Stimulated activated effector memory CD8-positive, alpha-beta T cell treated with anti-CD3 and anti-CD28 coated beads, Interleukin-12 subunit alpha, Interleukin-12 subunit beta, amount 100 ng/mL, for 72 hours (primary cell): ENCODE measurements around the gene REXO1.

ENCODE experiments used
- ATAC-seq: fragments of 150-1000 bp; cut with Tn5 transposase; 2 replicates; pipeline ENCODE4 v1.10.0; 2021
- DNase-seq, 2 donors: peaks; one replicate each; pipeline ENCODE4 v3.0.0; 2021 to 2022; ENCODE audit warnings: low spot score in 2 of 2
- H3K27ac Mint-ChIP-seq: one replicate; pipeline ENCODE4 v1.8.0; 2022; ENCODE audit warnings: mild to moderate bottlenecking, mixed read lengths
- H3K36me3 Mint-ChIP-seq: one replicate; pipeline ENCODE4 v1.8.0; 2022; ENCODE audit warnings: mild to moderate bottlenecking, mixed read lengths
- H3K4me1 Mint-ChIP-seq: one replicate; pipeline ENCODE4 v1.8.0; 2022; ENCODE audit warnings: mixed read lengths
- H3K4me3 Mint-ChIP-seq: one replicate; pipeline ENCODE4 v1.8.0; 2022; ENCODE audit warnings: mild to moderate bottlenecking, mixed read lengths
- H3K9me3 Mint-ChIP-seq: one replicate; pipeline ENCODE4 v1.8.0; 2022; ENCODE audit warnings: mixed read lengths

Gene REXO1

GRCh38 chr19:1823539-1824251 lies 24.6 kb downstream of the REXO1 start:
- DNase-seq (no peak), ATAC-seq (no peak)
- H3K27ac Mint-ChIP-seq, result peak overlapping the region; percentile 63
- no peaks in the 10 kb centered on the region for H3K9me3 Mint-ChIP-seq
- no peak overlapping the region for H3K4me3 Mint-ChIP-seq
- peaks cover 7% of the 10 kb centered on the region for H3K4me1 Mint-ChIP-seq
- peaks cover 70% of the 10 kb centered on the region for H3K36me3 Mint-ChIP-seq

DNA sequence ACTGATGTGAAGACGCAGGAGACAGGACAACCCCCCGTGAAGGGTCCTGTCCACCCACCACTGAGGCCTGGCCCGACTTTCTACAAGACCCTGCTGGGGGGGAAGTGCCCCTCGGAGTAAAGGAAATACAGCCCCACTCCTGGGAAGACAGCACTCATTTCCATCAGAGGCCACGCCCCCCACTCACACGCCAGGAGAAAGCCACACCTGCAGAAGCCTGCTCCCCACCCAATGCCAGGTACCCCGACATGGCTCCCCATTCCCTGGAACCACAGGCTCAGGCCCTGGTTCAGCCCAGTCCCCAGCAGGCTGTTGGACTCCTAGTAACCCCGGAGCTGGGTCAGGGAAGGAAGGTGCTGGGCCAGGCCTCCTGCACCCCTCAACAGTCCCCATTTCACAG lies 25.3 kb downstream of the REXO1 start:
- Mint-ChIP-seq H3K9me3 (no peaks in the 10 kb centered on the region), H3K36me3 (peaks cover 75% of the 10 kb centered on the region), H3K27ac (peak overlapping the region; percentile 63), H3K4me3 (no peak overlapping the region), H3K4me1 (peaks cover 7% of the 10 kb centered on the region)
- no peak for DNase-seq
- no peak for ATAC-seq

GRCh38 chr19:1822210-1822609 lies 26.1 kb downstream of the REXO1 start:
- peaks cover 83% of the 10 kb centered on the region for H3K36me3 Mint-ChIP-seq
- H3K4me1 Mint-ChIP-seq, result peaks cover 7% of the 10 kb centered on the region
- H3K4me3 Mint-ChIP-seq, result no peak overlapping the region

GRCh38 chr19:1819341-1820255 lies 28.7 kb downstream of the REXO1 start:
- Mint-ChIP-seq H3K4me1 (no peaks in the 10 kb centered on the region), H3K4me3 (no peak overlapping the region), H3K27ac (no peak overlapping the region), H3K36me3 (peaks cover 81% of the 10 kb centered on the region), H3K9me3 (no peaks in the 10 kb centered on the region)
- ATAC-seq (no peak), DNase-seq (no peak)

More at GRCh38 chr19:1822210-1822609, 26.1 kb downstream of the REXO1 start:
- Mint-ChIP-seq H3K9me3 (no peaks in the 10 kb centered on the region), H3K27ac (no peak overlapping the region)
- ATAC-seq (no peak), DNase-seq (no peak)

DNA sequence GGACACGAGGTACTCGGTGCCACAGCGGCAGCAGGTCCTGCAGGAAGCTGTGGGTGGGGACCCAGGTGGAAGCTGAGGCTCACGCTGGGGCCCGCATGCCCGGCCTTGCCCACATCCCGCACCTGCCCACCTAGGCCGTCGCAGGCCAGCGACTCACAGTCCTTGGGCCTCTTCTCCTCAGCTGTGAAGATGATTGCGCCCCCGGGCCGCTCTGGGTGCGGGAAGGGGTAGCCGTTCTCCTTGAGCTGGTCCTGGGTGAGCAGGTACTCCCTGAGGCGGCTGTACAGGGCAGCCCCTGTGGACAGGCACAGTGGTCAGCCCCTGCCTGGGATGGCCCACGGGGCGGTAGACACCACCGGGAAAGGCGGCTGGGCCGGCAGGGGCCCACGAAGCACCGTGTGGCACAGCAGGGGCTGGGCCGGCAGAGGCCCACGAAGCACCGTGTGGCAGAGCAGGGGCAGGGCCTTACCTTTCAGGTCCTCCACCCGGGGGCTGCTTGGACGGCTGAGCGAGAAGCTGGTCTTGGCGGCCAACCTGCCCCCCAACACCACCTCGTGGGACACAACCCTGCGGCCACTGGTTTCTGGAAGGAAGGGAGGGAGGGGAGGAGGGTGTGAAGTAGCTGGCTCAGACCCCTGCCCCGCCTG lies 29.6 kb downstream of the REXO1 start:
- ATAC-seq (no peak), DNase-seq (no peak)
- peaks cover 76% of the 10 kb centered on the region for H3K36me3 Mint-ChIP-seq
- no peaks in the 10 kb centered on the region for H3K9me3 Mint-ChIP-seq
- no peak overlapping the region for H3K4me3 Mint-ChIP-seq
- no peaks in the 10 kb centered on the region for H3K4me1 Mint-ChIP-seq
- no peak overlapping the region for H3K27ac Mint-ChIP-seq

DNA sequence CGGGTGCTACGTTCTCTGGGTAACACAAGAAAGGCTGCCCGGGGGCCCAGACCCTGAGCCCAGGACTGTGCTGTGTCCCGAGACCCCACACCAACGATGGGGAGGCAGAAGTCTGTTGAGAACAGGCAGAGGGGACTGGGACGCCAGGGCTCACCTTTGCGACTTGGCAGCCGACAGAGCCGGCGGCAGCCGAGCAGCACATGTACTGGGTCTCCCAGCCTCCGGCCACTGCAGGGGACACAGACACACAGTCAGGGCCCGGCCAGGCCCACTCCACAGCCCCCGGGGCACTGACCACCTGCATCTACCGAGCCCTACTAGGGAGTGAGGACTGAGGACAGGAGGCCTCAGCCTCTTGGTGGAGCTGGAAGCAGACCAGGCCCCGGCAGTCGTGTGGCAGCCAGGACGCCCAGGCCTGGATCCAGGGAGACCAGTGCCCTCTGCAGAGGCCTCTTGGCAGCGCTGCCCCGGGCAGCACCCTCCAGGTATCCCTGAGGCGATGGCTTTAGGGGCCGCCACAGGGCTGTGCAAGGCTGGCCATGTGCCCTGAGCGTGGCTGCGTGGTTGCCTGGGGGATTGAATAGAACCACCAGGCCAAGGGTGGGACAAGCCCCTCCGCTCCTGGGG lies 30.6 kb downstream of the REXO1 start:
- Mint-ChIP-seq H3K36me3 (peaks cover 74% of the 10 kb centered on the region), H3K4me1 (peaks cover 6% of the 10 kb centered on the region), H3K4me3 (no peak overlapping the region), H3K9me3 (no peaks in the 10 kb centered on the region), H3K27ac (no peak overlapping the region)
- DNase-seq, result no peak
- no peak for ATAC-seq

- peaks cover 70% of the 10 kb centered on the region for H3K36me3 Mint-ChIP-seq
- no peak overlapping the region for H3K27ac Mint-ChIP-seq
- no peak overlapping the region for H3K4me3 Mint-ChIP-seq
- DNase-seq, result no peak
- no peaks in the 10 kb centered on the region for H3K9me3 Mint-ChIP-seq
- ATAC-seq, result no peak
- H3K4me1 Mint-ChIP-seq, result peaks cover 11% of the 10 kb centered on the region
These were observed 31.6 kb downstream of the REXO1 start for GRCh38 chr19:1816530-1817298.

DNA sequence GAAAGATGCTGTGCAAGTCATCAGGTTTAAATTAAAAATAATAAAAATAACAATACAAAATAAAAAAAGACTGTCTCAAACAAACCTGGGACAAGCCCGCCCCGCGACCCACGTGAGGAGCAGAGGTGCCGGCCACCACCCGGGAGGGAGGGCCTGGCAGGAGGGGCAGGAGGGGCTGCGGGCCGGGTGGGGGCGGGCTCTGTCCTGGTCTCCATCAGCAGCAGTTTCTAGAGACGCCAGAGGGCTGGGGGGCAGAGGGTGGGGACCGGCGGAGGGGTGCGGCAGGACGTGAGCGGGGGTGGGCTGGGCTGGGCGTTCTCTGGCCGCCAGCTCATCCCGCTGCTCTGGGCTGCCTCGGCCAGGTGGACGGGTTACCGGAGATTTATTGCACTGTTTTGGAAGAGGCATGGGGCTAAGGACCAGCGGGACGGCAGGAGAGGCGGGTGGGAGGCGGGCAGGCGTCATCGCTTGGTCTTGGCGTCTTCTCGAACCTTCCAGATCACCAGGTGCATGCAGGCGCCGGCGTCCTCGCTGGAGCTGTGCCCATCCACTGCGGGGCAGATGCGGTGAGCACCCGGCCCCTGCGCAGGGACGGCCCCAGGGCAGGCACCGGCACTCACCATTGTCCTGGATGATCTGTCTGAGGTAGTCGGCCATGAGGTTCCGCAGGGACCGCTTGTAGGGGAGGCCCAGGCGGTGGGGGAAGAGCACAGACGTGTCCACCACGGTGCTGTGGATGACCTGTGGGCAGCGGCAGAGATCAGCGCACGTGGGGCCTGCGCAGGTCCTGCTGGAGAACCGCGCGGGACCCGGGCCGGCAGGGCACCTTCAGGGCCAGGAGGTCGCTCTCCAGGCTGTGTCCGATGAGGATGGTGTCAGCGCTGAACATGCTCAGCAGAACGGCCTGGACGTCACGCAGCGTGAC lies 32.4 kb downstream of the REXO1 start:
- ATAC-seq, result no peak
- no peak overlapping the region for H3K27ac Mint-ChIP-seq
- H3K36me3 Mint-ChIP-seq, result peaks cover 64% of the 10 kb centered on the region
- H3K9me3 Mint-ChIP-seq, result no peaks in the 10 kb centered on the region
- no peak for DNase-seq
- peaks cover 19% of the 10 kb centered on the region for H3K4me1 Mint-ChIP-seq
- no peak overlapping the region for H3K4me3 Mint-ChIP-seq

- peaks cover 60% of the 10 kb centered on the region for H3K36me3 Mint-ChIP-seq
- ATAC-seq (no peak), DNase-seq (no peak)
- H3K4me1 Mint-ChIP-seq, result peaks cover 25% of the 10 kb centered on the region
- no peak overlapping the region for H3K4me3 Mint-ChIP-seq
- H3K27ac Mint-ChIP-seq, result no peak overlapping the region
- H3K9me3 Mint-ChIP-seq, result no peaks in the 10 kb centered on the region
These were observed 33.3 kb downstream of the REXO1 start for GRCh38 chr19:1814833-1815604.

- Mint-ChIP-seq H3K36me3 (peaks cover 56% of the 10 kb centered on the region), H3K9me3 (no peaks in the 10 kb centered on the region), H3K4me1 (peaks cover 25% of the 10 kb centered on the region), H3K27ac (no peak overlapping the region), H3K4me3 (no peak overlapping the region)
- ATAC-seq (no peak), DNase-seq (no peak)
These were observed 33.9 kb downstream of the REXO1 start for GRCh38 chr19:1814391-1814790.

GRCh38 chr19:1813192-1814182 lies 34.8 kb downstream of the REXO1 start:
- H3K27ac Mint-ChIP-seq, result peak overlapping the region; percentile 89
- peaks cover 52% of the 10 kb centered on the region for H3K36me3 Mint-ChIP-seq
- H3K9me3 Mint-ChIP-seq, result no peaks in the 10 kb centered on the region
- peaks cover 25% of the 10 kb centered on the region for H3K4me1 Mint-ChIP-seq
- H3K4me3 Mint-ChIP-seq, result peak overlapping the region; percentile 93
- DNase-seq (no peak), ATAC-seq (no peak)

- Mint-ChIP-seq H3K36me3 (peaks cover 43% of the 10 kb centered on the region), H3K27ac (peak overlapping the region; percentile 89), H3K4me3 (peak overlapping the region; percentile 93), H3K4me1 (peaks cover 25% of the 10 kb centered on the region), H3K9me3 (no peaks in the 10 kb centered on the region)
- peak; percentile 83 to 97 for DNase-seq
- peak; percentile 90 for ATAC-seq
These were observed 35.7 kb downstream of the REXO1 start for GRCh38 chr19:1812426-1813191.
